ENCODE measurements around the gene ATP9B.

ATP9B gene

GRCh38 chr18:79385326-79385707, 316.1 kb downstream of the ATP9B start:
- no peak for DNase-seq

DNA sequence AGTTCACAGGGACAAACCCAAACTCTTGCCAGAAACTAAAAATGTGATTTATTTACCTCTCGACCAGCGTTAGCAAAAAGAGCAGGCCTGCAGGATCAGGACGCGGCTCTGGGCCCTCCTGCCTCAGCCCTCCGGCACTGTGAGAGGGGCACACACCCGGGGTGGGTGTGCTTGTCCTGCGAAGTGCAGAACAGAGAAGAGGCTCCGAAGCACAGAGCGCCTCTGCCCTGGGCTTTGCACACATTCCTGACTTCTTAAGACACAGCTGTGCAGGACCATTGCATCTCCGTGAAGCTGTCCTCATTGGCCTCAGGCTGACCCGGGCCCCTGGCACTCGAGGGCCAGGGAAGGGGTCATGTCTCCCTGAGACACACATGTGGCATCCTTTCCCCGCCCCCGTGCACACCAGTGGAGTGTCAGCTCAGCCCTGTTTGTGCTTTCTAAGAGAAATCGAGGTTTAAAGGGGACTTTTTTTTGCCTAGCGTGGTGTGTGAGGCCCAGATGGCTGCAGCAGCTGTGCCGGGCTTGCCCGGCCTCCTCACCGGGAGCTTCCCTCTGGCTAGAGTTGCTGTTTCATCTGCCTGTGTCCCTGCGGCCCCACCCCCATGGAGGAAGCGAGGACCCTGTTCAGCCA, 316.6 kb downstream of the ATP9B start:
- no peak for DNase-seq

GRCh38 chr18:79386547-79386946, 317.4 kb downstream of the ATP9B start:
- no peak for DNase-seq

- no peak for DNase-seq
These were observed 318.0 kb downstream of the ATP9B start for GRCh38 chr18:79387214-79387613.

DNA sequence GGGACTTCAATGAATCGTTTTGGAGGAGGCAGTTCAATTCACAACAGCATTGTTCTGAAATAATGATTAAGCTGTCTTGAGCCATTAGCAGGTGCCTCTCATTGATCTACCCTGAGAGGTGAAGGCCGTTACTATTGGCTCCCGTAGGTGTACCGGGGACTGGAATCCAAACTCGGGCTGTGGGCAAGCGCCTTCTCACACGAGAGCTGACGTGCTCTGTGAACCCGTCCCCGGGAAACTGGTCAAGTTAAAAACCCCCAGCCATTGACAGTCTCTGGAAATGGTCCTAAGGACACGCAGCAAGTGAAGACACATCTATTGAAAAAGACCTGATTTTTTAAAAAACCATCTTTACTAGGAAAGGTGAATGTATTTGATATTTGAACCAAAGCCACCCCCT, 318.4 kb downstream of the ATP9B start:
- DNase-seq = no peak

DNA sequence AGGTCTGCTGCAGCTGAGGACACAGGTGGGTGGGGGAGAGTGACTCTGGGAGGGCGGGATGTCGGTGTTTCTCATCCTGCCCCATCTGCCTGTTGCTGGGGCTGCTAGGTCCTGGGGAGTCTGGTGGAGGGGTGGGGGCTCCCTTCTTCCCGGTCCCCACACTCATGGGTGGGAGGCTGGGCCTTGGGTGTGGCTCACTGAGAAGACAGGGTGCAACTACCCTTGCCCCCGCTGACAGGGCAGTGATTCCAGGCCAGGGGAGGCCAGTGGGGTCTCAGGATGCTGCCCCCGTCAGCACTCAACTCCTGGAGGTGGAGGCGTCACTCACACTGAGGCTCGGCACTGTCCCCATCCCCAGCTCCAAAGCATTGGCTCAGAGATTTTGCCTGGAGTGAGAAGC, 318.8 kb downstream of the ATP9B start:
- no peak for DNase-seq

DNA sequence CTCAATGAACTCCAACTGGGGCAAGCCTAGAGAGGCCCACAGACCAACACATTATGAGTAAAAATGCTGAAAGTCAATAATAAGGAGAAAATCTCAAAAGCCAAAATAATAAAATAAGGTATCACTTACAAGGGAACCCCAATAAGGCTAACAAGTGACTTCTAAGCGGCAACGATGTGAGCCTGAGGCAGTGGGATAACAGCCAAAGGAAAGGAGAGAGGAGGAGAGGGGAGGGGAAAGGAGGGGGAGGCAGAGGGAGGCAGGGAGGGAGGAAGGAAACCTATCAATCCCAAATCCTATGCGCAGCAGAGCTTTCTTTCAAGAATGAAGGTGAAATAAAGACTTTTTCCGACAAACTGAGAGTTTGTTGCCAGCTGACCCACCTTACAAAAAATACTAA, 320.5 kb downstream of the ATP9B start:
- no peak for DNase-seq

DNA sequence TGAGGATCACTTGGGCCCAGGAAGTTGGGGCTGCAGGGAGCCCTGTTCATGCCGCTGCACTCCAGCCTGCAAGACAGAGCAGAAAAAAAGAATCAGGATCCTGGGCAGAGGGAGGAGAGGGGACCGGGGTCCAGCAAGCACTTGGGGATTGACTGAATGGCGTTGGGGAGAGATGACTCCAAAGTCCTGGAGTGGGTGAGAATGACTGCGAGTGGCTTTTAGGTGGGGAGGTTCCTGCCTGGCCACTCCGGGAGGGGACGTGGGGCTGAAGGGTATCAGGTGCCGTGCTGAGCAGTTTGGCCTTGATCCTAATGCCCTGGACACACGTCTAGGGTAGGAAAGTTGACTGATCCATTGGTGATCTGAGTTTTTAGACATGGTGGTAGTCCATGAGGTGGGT, 323.0 kb downstream of the ATP9B start:
- DNase-seq = no peak

- DNase-seq = no peak
These were observed 324.0 kb downstream of the ATP9B start for GRCh38 chr18:79393181-79393634.

DNA sequence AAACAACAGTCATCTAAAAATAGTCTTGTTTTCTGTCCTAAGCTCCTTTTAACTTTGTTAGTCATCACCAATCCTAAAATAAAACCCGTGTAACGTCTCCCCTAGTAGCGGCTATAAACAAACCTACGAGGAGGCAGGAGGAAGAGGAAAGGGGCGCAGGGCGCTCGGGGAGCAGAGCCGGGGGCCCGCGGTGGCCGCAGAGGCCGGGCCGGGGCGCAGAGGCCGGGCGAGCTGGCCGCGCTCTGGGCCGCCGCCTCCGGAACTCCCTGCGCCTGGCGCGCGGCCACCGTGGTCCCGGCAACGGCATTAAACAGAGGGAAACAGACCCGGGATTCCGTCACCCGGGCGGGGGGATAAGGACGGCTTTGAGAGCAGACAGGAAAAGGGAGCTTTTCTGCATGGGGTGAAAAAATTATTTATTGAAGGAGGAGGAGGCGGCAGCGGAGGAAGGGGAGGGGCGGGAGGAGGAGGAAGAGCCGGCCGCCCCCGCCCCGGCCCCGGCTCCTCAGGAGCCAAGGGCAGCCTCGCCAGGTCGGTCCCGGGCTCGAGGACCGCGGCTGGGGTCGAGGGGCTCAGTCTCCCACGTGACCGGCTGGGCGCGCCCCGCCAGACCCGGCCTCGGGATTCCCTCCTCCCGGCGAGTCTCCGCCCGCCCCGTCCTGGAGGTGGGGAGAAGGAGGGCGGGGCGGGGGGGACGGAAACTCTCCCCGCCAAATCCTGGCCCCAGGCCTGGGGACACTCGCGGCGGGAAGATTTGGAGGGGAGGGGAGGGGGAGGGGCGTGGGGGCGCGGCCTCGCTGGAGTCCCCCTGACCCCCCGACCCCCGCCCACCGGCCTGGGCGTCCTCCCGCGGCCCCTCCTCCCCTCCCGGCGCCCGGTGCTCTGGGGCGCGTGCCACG, 324.7 kb downstream of the ATP9B start:
- peak; percentile 31 for DNase-seq

DNA sequence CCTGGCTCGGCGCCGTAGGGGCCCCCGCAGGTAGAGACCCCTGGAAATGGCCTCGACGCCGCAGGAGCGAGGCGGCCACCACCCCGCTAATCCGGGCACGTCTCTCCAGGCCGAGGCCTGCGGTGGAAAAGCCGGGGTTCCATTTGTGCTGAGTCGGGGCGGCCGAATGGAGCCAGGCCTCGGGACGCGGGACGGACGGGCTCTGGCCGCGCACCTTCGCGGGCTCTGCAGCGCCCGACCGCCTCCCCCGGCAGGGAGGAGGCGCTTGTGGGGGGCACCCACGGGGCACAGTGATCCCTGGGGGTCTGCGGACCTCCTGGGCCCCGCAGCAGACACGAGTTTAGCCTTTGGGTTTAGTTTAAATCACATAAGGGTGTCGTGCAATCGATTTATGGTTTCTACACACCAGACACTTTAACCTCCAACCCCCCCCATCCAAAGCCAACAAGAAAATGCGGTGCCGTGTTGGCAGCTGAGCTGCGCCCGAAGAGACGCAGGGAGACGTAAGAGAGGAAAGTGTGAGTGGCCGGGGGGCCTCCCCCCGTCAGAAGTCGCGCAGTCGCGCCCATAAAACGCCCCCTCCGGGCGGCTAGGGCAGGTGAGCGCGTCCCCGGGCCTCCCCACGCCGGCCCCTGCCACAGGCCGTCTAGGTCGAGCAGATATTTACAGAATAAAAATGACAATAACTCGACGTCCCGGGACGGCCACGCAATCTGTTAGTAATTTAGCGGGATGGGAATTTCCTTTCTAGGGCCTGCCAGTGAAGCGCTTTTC, 325.5 kb downstream of the ATP9B start:
- peak; percentile 83 for DNase-seq

DNA sequence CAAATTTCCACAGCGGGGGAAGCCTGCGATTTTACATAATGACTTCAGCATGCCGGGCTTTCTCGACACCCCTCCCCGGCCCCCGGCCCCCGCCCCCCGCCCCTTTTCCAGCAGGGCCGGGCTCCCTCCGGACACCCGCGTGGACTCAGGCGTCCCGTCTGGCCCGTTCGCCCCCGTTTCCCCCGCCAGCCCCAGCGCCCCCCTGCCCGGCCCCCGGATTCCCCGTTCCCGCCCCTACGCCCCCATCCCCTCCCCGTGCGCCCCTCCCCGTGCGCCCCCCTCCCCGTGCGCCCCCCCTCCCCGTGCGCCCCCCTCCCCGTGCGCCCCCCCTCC, 326.1 kb downstream of the ATP9B start:
- DNase-seq = no peak

DNA sequence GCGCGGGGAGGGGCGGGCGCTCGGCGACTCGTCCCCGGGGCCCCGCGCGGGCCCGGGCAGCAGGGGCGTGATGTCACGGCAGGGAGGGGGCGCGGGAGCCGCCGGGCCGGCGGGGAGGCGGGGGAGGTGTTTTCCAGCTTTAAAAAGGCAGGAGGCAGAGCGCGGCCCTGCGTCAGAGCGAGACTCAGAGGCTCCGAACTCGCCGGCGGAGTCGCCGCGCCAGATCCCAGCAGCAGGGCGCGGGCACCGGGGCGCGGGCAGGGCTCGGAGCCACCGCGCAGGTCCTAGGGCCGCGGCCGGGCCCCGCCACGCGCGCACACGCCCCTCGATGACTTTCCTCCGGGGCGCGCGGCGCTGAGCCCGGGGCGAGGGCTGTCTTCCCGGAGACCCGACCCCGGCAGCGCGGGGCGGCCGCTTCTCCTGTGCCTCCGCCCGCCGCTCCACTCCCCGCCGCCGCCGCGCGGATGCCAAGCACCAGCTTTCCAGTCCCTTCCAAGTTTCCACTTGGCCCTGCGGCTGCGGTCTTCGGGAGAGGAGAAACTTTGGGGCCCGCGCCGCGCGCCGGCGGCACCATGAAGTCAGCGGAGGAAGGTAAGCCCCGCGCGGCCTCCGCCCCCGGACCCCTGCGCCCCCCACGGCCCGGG, 326.7 kb downstream of the ATP9B start, which contains the start of gene NFATC1:
Gene NFATC1 (plus strand): TSS at position 170 of the 644 bp plus-strand sequence. CDS start 295 bp downstream, at position 465.
- DNase-seq = peak; percentile 87

DNA sequence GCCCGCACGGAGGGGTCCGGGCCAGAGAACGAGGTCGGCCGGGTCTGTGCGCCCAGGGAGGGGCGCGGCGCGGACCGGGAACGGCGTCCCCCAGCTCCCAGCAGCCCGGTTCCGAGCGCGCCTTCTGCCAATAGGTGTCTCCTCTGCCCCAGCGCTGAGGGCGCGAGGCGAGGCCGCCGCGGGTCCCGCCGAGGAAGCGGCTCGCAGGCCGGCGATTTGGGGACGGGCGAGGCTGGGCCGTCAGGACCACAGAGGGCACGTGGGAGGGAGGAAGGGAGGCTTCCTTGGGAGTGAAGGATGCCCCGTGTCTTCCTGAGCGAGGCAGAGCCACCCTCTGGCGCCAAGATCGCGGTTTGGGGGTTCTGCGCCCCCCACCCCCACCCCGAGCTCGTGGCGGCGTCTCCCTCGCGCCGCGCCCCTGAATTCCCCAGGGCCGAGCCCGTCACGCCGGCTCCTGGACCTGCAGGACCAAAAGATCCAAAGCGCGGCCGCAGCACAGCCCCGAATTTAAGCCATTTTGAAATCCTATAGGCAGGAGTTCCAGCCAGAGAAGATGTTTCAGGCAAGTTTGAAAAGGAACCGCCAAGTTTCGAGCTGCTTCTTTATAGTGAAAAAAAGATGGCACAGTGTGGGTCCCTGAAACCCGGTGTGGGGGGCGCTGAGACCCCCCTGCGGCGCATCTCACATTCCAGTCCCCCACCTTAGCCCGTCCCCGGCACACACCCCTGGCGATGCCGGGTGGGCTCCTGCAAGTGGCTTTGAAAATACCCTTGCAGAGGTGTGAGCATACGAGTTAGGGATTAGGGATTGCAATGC, 327.4 kb downstream of the ATP9B start:
- peak; percentile 49 for DNase-seq

DNA sequence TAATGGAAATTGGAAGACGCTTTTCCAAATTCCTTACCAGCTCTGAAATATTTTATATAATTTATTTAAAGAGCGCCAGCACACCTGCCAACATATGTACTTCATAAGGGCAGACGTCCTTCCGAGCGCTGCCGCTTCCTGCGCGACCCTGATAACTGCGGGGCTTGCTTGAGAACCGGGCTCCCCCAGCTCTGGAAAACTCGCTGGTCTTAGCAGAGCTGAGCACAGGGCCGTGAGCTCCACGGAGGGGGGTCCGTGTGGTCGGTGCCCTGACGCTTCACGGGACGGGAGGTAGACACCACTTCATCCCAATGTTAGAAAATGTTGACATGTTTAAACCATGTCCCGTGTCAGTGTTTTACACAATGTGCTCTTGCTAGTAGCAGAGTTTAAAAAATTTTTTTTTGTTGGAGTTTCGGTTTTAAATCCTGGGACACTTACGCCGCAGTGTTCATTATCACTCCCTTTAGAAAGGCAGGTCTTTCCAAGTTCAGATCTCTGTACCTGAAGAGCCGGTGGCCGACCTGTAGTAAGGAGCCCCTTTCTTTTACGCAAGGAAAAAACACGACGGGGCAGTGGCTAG, 328.1 kb downstream of the ATP9B start:
- DNase-seq = no peak

- no peak for DNase-seq
These were observed 328.9 kb downstream of the ATP9B start for GRCh38 chr18:79397830-79398761.

DNA sequence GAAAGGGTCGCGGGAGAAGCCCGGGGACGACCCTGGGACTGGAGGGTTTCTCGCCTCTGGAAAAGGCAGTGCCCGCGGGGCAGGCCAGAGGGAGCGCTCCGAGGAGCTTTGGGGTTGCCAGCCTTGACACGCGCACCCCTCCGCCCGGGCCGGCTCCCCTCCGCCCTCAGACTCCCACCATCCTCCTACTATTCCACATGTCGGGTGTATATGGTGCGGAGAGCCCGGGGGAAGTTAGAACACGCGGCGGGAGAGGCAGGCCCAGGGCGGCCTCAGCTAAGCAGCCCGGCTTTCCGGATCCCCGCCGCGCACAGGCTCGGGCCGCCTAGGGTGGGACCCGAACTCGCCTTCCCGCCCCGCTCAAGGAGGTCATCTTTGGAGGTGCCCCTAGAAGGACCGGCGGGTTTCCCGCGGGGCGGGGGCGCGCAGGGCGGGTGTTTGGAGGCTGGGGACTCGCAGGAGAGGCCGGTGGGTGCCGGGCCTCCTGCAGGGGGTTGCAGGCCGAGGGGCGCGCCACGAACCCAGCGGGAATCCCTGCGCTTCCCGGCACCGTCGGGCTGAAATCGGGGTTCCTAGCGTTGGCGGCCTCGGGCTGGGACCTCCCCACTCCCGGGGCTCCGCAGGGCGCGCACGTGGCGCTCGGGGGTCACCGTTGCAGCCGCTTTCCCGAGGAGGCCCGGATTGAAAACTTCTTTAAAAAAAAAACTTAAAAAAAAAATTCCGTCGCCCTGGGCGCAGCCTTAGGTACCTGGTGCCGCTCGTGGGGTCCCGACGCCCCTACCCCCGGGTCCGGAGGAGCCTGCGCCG, 330.3 kb downstream of the ATP9B start:
- DNase-seq = peak; percentile 28

- DNase-seq = peak; percentile 60
These were observed 330.9 kb downstream of the ATP9B start for GRCh38 chr18:79400091-79400590.

GRCh38 chr18:79400591-79401381, 331.6 kb downstream of the ATP9B start:
- peak; percentile 66 for DNase-seq
